Smooth muscle cell (in vitro differentiated cells): Measurements from ENCODE around the gene TNFRSF17. TPM values are rescaled to one million over a fixed set of nuclear protein-coding genes. Genes with fewer than 3 reads are reported as not detected.

Experiments
- DNase-seq: peaks from one replicate; lab custom pipeline; 2025; ENCODE audit not compliant: unreplicated experiment; lab: John Stamatoyannopoulos, UW
- H2AFZ ChIP-seq: fragments of 200-600 bp; sonication (generic); 2 replicates; pipeline ENCODE4 v1.6.0; 2016; ENCODE audit warnings: antibody characterized with exemption, low read depth, mild to moderate bottlenecking
- H3F3A ChIP-seq: fragments of 200-600 bp; sonication (generic); 2 replicates; pipeline ENCODE4 v1.6.0; 2017; ENCODE audit warnings: antibody characterized with exemption, low read depth
- H3K27ac ChIP-seq: fragments of 200-600 bp; sonication (generic); 2 replicates; pipeline ENCODE4 v1.5.1; 2016; ENCODE audit warnings: low read depth, mild to moderate bottlenecking
- H3K27me3 ChIP-seq: fragments of 200-600 bp; sonication (generic); 2 replicates; pipeline ENCODE4 v1.6.1; 2016; ENCODE audit warnings: low read depth, mild to moderate bottlenecking
- H3K36me3 ChIP-seq: fragments of 200-600 bp; sonication (generic); 2 replicates; pipeline ENCODE4 v1.5.1; 2016; ENCODE audit warnings: low read depth
- H3K4me1 ChIP-seq: fragments of 200-600 bp; sonication (generic); 2 replicates; pipeline ENCODE4 v1.5.1; 2016; ENCODE audit warnings: low read depth
- H3K4me2 ChIP-seq: fragments of 200-600 bp; sonication (generic); 2 replicates; pipeline ENCODE4 v1.6.0; 2016; ENCODE audit warnings: mild to moderate bottlenecking
- H3K4me3 ChIP-seq: fragments of 200-600 bp; sonication (generic); 2 replicates; pipeline ENCODE4 v1.5.1; 2016; ENCODE audit warnings: mild to moderate bottlenecking
- H3K79me2 ChIP-seq: fragments of 200-600 bp; sonication (generic); 2 replicates; pipeline ENCODE4 v1.6.0; 2016; ENCODE audit warnings: low read depth, mild to moderate bottlenecking
- H3K9ac ChIP-seq: fragments of 200-600 bp; sonication (generic); 2 replicates; pipeline ENCODE4 v1.6.0; 2016; ENCODE audit warnings: low read depth
- H3K9me3 ChIP-seq: fragments of 200-600 bp; sonication (generic); replicated peaks from 2 replicates; pipeline ENCODE4 v1.5.1; 2016; ENCODE audit warnings: low read depth
- H4K20me1 ChIP-seq: fragments of 200-600 bp; sonication (generic); 2 replicates; pipeline ENCODE4 v1.6.0; 2016; ENCODE audit warnings: low read depth
- CTCF ChIP-seq: fragments of 200-600 bp; sonication (generic); IDR thresholded peaks from 2 replicates; pipeline ENCODE4 v1.5.1; 2017; ENCODE audit warnings: borderline replicate concordance, mild to moderate bottlenecking, antibody characterized with exemption; ENCODE audit not compliant: insufficient read depth, poor library complexity, severe bottlenecking
- WGBS: methylation state at CpG from one replicate; pipeline ENCODE4 v1.1.7; 2016; ENCODE audit warnings: low lambda C conversion rate; 5-methylcytosine and 5-hydroxymethylcytosine counted together
- polyA plus RNA-seq: library from polyadenylated mRNA; unstranded; fragments of >200 nt; fragmentation: Nextera tagmentation; extraction: Ambion mirVana; gene quantifications from 2 replicates; pipeline ENCODE4 v1.2.1, GENCODE V29; 2016
- total RNA-seq: library from RNA; depleted of rRNA; stranded (reverse); fragments of >200 nt; gene quantifications from 2 replicates; pipeline ENCODE4 v1.2.3, GENCODE V29; 2014

Gene TNFRSF17
- total and polyA plus RNA-seq, 2 experiments from 2014 or later, result not detected

GRCh38 chr16:11992586-11993524, 27.8 kb downstream of the TNFRSF17 start:
- WGBS, result 94% methylated on average over 16 of the region's 16 CpGs
- no peaks in the 10 kb centered on the region for H3K27me3 ChIP-seq
- no peaks in the 10 kb centered on the region for H3F3A ChIP-seq
- peaks cover 11% of the 10 kb centered on the region for H3K4me1 ChIP-seq
- no peaks in the 10 kb centered on the region for H3K79me2 ChIP-seq
- no peaks in the 10 kb centered on the region for H3K36me3 ChIP-seq
- H3K27ac ChIP-seq, result no peak overlapping the region
- no peak overlapping the region for H3K4me3 ChIP-seq
- H3K9ac ChIP-seq, result no peak overlapping the region
- no peak overlapping the region for H2AFZ ChIP-seq
- H3K9me3 ChIP-seq, result no peaks in the 10 kb centered on the region
- no peak for DNase-seq
- no peak for TF ChIP-seq CTCF
- H4K20me1 ChIP-seq, result peaks cover 28% of the 10 kb centered on the region
- H3K4me2 ChIP-seq, result no peak overlapping the region

- no peak overlapping the region for H2AFZ ChIP-seq
- WGBS, result 86% methylated on average over 8 of the region's 8 CpGs
- no peak for DNase-seq
- H3K79me2 ChIP-seq, result no peaks in the 10 kb centered on the region
- H3K4me1 ChIP-seq, result peaks cover 8% of the 10 kb centered on the region
- H4K20me1 ChIP-seq, result peaks cover 38% of the 10 kb centered on the region
- H3K27ac ChIP-seq, result peak overlapping the region; percentile 19
- no peaks in the 10 kb centered on the region for H3K9me3 ChIP-seq
- no peaks in the 10 kb centered on the region for H3K36me3 ChIP-seq
- no peaks in the 10 kb centered on the region for H3K27me3 ChIP-seq
- TF ChIP-seq CTCF, result no peak
- H3K4me3 ChIP-seq, result no peak overlapping the region
- H3K4me2 ChIP-seq, result no peak overlapping the region
- no peaks in the 10 kb centered on the region for H3F3A ChIP-seq
- H3K9ac ChIP-seq, result no peak overlapping the region
Observed at GRCh38 chr16:11994143-11995119, 29.4 kb downstream of the TNFRSF17 start.

- no peaks in the 10 kb centered on the region for H3F3A ChIP-seq
- no peak overlapping the region for H2AFZ ChIP-seq
- no peak overlapping the region for H3K27ac ChIP-seq
- no peak for DNase-seq
- no peaks in the 10 kb centered on the region for H3K27me3 ChIP-seq
- no peaks in the 10 kb centered on the region for H3K36me3 ChIP-seq
- H3K9me3 ChIP-seq, result no peaks in the 10 kb centered on the region
- H4K20me1 ChIP-seq, result peaks cover 44% of the 10 kb centered on the region
- WGBS, result 90% methylated on average over 9 of the region's 9 CpGs
- no peak overlapping the region for H3K9ac ChIP-seq
- H3K79me2 ChIP-seq, result no peaks in the 10 kb centered on the region
- H3K4me2 ChIP-seq, result no peak overlapping the region
- H3K4me1 ChIP-seq, result peaks cover 7% of the 10 kb centered on the region
- no peak overlapping the region for H3K4me3 ChIP-seq
- TF ChIP-seq CTCF, result no peak
Observed at GRCh38 chr16:11996433-11997330, 31.7 kb downstream of the TNFRSF17 start.
